CD4-positive, alpha-beta T cell (primary cell): ENCODE measurements around the gene RBFOX1. TPM values are rescaled to one million over a fixed set of nuclear protein-coding genes. Genes with fewer than 3 reads are reported as not detected.

Source experiments
- ATAC-seq: fragments of 200-7000 bp; cut with Tn5 transposase; one replicate; pipeline ENCODE4 v1.10.0; 2022; ENCODE audit warnings: mild to moderate bottlenecking; ENCODE audit not compliant: poor library complexity
- CTCF ChIA-PET: fragments of 350-600 bp; sonication (Branson Sonifier 250); formaldehyde crosslinking; loops from one replicate; lab custom pipeline; 2021; ENCODE audit warnings: antibody characterized with exemption, inconsistent platforms; lab: Charles Lee
- POLR2A ChIA-PET: fragments of 350-600 bp; sonication (Branson Sonifier 250); formaldehyde crosslinking; loops from one replicate; lab custom pipeline; 2021; ENCODE audit warnings: antibody characterized with exemption, inconsistent platforms; lab: Charles Lee
- DNase-seq, 14 experiments: peaks; one replicate each; pipeline ENCODE4 v3.0.0-alpha.2; 2013 to 2020; ENCODE audit warnings: mixed read lengths in 2 of 14
- H3K27ac ChIP-seq, 2 donors: one replicate each; pipeline versions ENCODE4 v1.5.1 to v1.7.0; 2013; ENCODE audit warnings: low read length in 2 of 2, low read depth in 1 of 2, mild to moderate bottlenecking in 1 of 2
- H3K27me3 ChIP-seq, 2 experiments: 1 replicate in 1 of 2; 2 replicates in 1 of 2; pipeline versions ENCODE4 v1.6.1 to v1.7.0; 2013; ENCODE audit warnings: low read length in 2 of 2, control low read depth in 1 of 2, mild to moderate bottlenecking in 1 of 2, moderate library complexity in 1 of 2; ENCODE audit not compliant: insufficient read depth in 2 of 2, control insufficient read depth in 1 of 2
- H3K36me3 ChIP-seq: one replicate; pipeline ENCODE4 v1.6.1; 2013; ENCODE audit warnings: low read length, control low read depth; ENCODE audit not compliant: insufficient read depth
- H3K4me1 ChIP-seq: one replicate; pipeline ENCODE4 v1.6.1; 2013; ENCODE audit warnings: low read length, control low read depth; ENCODE audit not compliant: insufficient read depth
- H3K4me3 ChIP-seq: one replicate; pipeline ENCODE4 v1.5.1; 2013; ENCODE audit warnings: mild to moderate bottlenecking, low read length, moderate library complexity
- H3K9me3 ChIP-seq, 2 experiments: 1 replicate in 1 of 2; 2 replicates in 1 of 2; pipeline versions ENCODE4 v1.6.1 to v1.7.0; 2013; ENCODE audit warnings: low read length in 2 of 2, mild to moderate bottlenecking in 2 of 2, control low read depth in 1 of 2, moderate library complexity in 1 of 2; ENCODE audit not compliant: control insufficient read depth in 1 of 2, insufficient read depth in 1 of 2
- H3K27ac Mint-ChIP-seq: one replicate; pipeline ENCODE4 v1.8.0; 2020; ENCODE audit warnings: mixed read lengths
- H3K27me3 Mint-ChIP-seq: one replicate; pipeline ENCODE4 v1.8.0; 2021; ENCODE audit warnings: mixed read lengths
- H3K36me3 Mint-ChIP-seq: one replicate; pipeline ENCODE4 v1.8.0; 2021; ENCODE audit warnings: low read depth, mixed read lengths
- H3K4me1 Mint-ChIP-seq: one replicate; pipeline ENCODE4 v1.8.0; 2021; ENCODE audit warnings: low read depth, mixed read lengths
- H3K4me3 Mint-ChIP-seq: one replicate; pipeline ENCODE4 v1.8.0; 2020; ENCODE audit warnings: mild to moderate bottlenecking, mixed read lengths
- H3K9me3 Mint-ChIP-seq: one replicate; pipeline ENCODE4 v1.8.0; 2020; ENCODE audit warnings: mixed read lengths
- intact Hi-C, 2 experiments: fragments of 100-400 bp; cut with DNase I in 1 of 2; cut with micrococcal nuclease in 1 of 2; formaldehyde crosslinking; loops; one replicate each; pipeline versions ENCODE4 v1.15.1 to v1.9.0; 2023 to 2025; cut with DNase I, micrococcal nuclease
- total RNA-seq, 174 experiments: library from RNA in 2 of 174; stranded (reverse) in 2 of 174; gene quantifications; one replicate each; pipeline ENCODE4 v1.2.3 and lab custom pipeline; 2021 to 2026
- TF ChIP-seq, protein P1 (sequence below): fragments of 200-600 bp; IDR thresholded peaks from one replicate; pipeline ENCODE4 v1.8.0; 2022; ENCODE audit warnings: antibody characterized with exemption, mild to moderate bottlenecking

The RBFOX1 gene
- total RNA-seq, 2 experiments from 2014 or later: not detected

- ChIA-PET POLR2A (no interaction called here), CTCF (no interaction called here)
- Histone ChIP-seq H3K4me1 (no peaks in the 10 kb centered on the region), H3K9me3 (peaks cover 5 to 15% of the 10 kb centered on the region in 2 experiments), H3K36me3 (no peaks in the 10 kb centered on the region), H3K27me3 (no peaks in the 10 kb centered on the region), H3K4me3 (no peak overlapping the region), H3K27ac (no peak overlapping the region)
- no peaks in the 10 kb centered on the region for H3K36me3 Mint-ChIP-seq
- H3K27ac Mint-ChIP-seq: no peak overlapping the region
- TF ChIP-seq, protein P1, sequence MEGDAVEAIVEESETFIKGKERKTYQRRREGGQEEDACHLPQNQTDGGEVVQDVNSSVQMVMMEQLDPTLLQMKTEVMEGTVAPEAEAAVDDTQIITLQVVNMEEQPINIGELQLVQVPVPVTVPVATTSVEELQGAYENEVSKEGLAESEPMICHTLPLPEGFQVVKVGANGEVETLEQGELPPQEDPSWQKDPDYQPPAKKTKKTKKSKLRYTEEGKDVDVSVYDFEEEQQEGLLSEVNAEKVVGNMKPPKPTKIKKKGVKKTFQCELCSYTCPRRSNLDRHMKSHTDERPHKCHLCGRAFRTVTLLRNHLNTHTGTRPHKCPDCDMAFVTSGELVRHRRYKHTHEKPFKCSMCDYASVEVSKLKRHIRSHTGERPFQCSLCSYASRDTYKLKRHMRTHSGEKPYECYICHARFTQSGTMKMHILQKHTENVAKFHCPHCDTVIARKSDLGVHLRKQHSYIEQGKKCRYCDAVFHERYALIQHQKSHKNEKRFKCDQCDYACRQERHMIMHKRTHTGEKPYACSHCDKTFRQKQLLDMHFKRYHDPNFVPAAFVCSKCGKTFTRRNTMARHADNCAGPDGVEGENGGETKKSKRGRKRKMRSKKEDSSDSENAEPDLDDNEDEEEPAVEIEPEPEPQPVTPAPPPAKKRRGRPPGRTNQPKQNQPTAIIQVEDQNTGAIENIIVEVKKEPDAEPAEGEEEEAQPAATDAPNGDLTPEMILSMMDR: no peak
- no peaks in the 10 kb centered on the region for H3K27me3 Mint-ChIP-seq
- DNase-seq (no peak), ATAC-seq (no peak)
- no peaks in the 10 kb centered on the region for H3K4me1 Mint-ChIP-seq
- peaks cover 10% of the 10 kb centered on the region for H3K9me3 Mint-ChIP-seq
- H3K4me3 Mint-ChIP-seq: no peak overlapping the region
- intact Hi-C loops: no loop called here
Measured at GRCh38 chr16:7439518-7439917, 106.9 kb downstream of the RBFOX1 start.

- intact Hi-C loops: no loop called here
- Histone ChIP-seq H3K27ac (no peak overlapping the region), H3K4me1 (no peaks in the 10 kb centered on the region), H3K27me3 (no peaks in the 10 kb centered on the region), H3K4me3 (no peak overlapping the region), H3K36me3 (no peaks in the 10 kb centered on the region), H3K9me3 (peaks cover 5 to 15% of the 10 kb centered on the region in 2 experiments)
- ChIA-PET POLR2A (no interaction called here), CTCF (no interaction called here)
- DNase-seq (no peak), ATAC-seq (no peak)
- Mint-ChIP-seq H3K27me3 (no peaks in the 10 kb centered on the region), H3K27ac (no peak overlapping the region), H3K9me3 (peaks cover 6% of the 10 kb centered on the region), H3K36me3 (no peaks in the 10 kb centered on the region), H3K4me3 (no peak overlapping the region), H3K4me1 (no peaks in the 10 kb centered on the region)
- TF ChIP-seq, protein P1: no peak
Measured at GRCh38 chr16:7440886-7441400, 108.3 kb downstream of the RBFOX1 start.

- ATAC-seq: no peak
- H3K27me3 ChIP-seq: no peaks in the 10 kb centered on the region
- H3K27ac Mint-ChIP-seq: no peak overlapping the region
- H3K4me3 ChIP-seq: no peak overlapping the region
- CTCF ChIA-PET: no interaction called here
- no peaks in the 10 kb centered on the region for H3K36me3 ChIP-seq
- DNase-seq: no peak
- H3K9me3 Mint-ChIP-seq: peaks cover 8% of the 10 kb centered on the region
- POLR2A ChIA-PET: interaction anchor here (0.6 kb wide), 1 partner anchor 54 kb away, joined by 4 read pairs; no protein-coding TSS in a partner anchor
- no peaks in the 10 kb centered on the region for H3K36me3 Mint-ChIP-seq
- peaks cover 5 to 15% of the 10 kb centered on the region in 2 experiments for H3K9me3 ChIP-seq
- TF ChIP-seq, protein P1: no peak
- H3K27me3 Mint-ChIP-seq: no peaks in the 10 kb centered on the region
- no peaks in the 10 kb centered on the region for H3K4me1 Mint-ChIP-seq
- intact Hi-C loops: no loop called here
- H3K4me3 Mint-ChIP-seq: no peak overlapping the region
- H3K27ac ChIP-seq: no peak overlapping the region
- no peaks in the 10 kb centered on the region for H3K4me1 ChIP-seq
Measured at GRCh38 chr16:7442050-7442449, 109.4 kb downstream of the RBFOX1 start.
